ENCODE data around the gene TMEM101. TPM values are rescaled to one million over a fixed set of nuclear protein-coding genes. Genes with fewer than 3 reads are reported as not detected.
"Not testable (repeated sequence)": the region's sequence is repeated elsewhere in the genome, so short reads cannot be mapped to it uniquely, and the experiment has no call there.

TMEM101 gene
- total RNA-seq, 2 experiments from 2014 or later: 8.8 to 9.7 TPM

GRCh38 chr17:44049294-44050060, 34.7 kb upstream of the TMEM101 start:
- DNase-seq (no peak), ATAC-seq (ENCODE audit: poor library complexity) (no peak)
- H3K27ac Mint-ChIP-seq: no peak overlapping the region
- peaks cover 62% of the 10 kb centered on the region for H3K36me3 Mint-ChIP-seq (ENCODE audit: low read depth)
- no peaks in the 10 kb centered on the region for H3K27me3 Mint-ChIP-seq
- no peaks in the 10 kb centered on the region for H3K27me3 ChIP-seq (ENCODE audit: control insufficient read depth in 1 of 2, insufficient read depth in 2 of 2, low read length in 2 of 2)
- peaks cover 73% of the 10 kb centered on the region for H3K36me3 ChIP-seq (ENCODE audit: insufficient read depth, low read length)
- no peak overlapping the region for H3K27ac ChIP-seq (ENCODE audit: low read depth in 1 of 2, low read length in 2 of 2)
- ChIA-PET CTCF (no interaction called here), POLR2A (no interaction called here)
- H3K4me1 Mint-ChIP-seq (ENCODE audit: low read depth): peaks cover 10% of the 10 kb centered on the region
- no peaks in the 10 kb centered on the region for H3K9me3 ChIP-seq (ENCODE audit: control insufficient read depth in 1 of 2, insufficient read depth in 1 of 2, low read length in 2 of 2)
- H3K4me3 Mint-ChIP-seq: no peak overlapping the region
- TF ChIP-seq CTCF (IDR thresholded peaks at IDR 0.05): no peak
- H3K9me3 Mint-ChIP-seq: no peaks in the 10 kb centered on the region
- no peak overlapping the region for H3K4me3 ChIP-seq (ENCODE audit: low read length)
- intact Hi-C loops (cut with DNase I, micrococcal nuclease): loop anchor here in 1 of 2 experiments (10.0 kb wide), 1 partner anchor 135 kb away; no protein-coding TSS in a partner anchor
- H3K4me1 ChIP-seq (ENCODE audit: insufficient read depth, low read length): peaks cover 2% of the 10 kb centered on the region

GRCh38 chr17:44046893-44047292, 32.1 kb upstream of the TMEM101 start:
- intact Hi-C loops (cut with DNase I, micrococcal nuclease): loop anchor here in 1 of 2 experiments (10.0 kb wide), 1 partner anchor 132 kb away; no protein-coding TSS in a partner anchor
- H3K9me3 Mint-ChIP-seq; H3K27ac ChIP-seq (ENCODE audit: low read depth in 1 of 2, low read length in 2 of 2); H3K4me3 ChIP-seq (ENCODE audit: low read length); H3K4me1 ChIP-seq (ENCODE audit: insufficient read depth, low read length); H3K4me3 Mint-ChIP-seq; ATAC-seq (ENCODE audit: poor library complexity); POLR2A ChIA-PET; H3K27me3 ChIP-seq (ENCODE audit: control insufficient read depth in 1 of 2, insufficient read depth in 2 of 2, low read length in 2 of 2); H3K4me1 Mint-ChIP-seq (ENCODE audit: low read depth); H3K27ac Mint-ChIP-seq; H3K9me3 ChIP-seq (ENCODE audit: control insufficient read depth in 1 of 2, insufficient read depth in 1 of 2, low read length in 2 of 2); H3K27me3 Mint-ChIP-seq; CTCF ChIA-PET; DNase-seq: not testable (repeated sequence)
- peaks cover 51% of the 10 kb centered on the region for H3K36me3 ChIP-seq (ENCODE audit: insufficient read depth, low read length)
- peaks cover 44% of the 10 kb centered on the region for H3K36me3 Mint-ChIP-seq (ENCODE audit: low read depth)

- ChIA-PET POLR2A (no interaction called here), CTCF (no interaction called here)
- intact Hi-C loops (cut with DNase I, micrococcal nuclease): loop anchor here in 1 of 2 experiments (10.0 kb wide), 1 partner anchor 131 kb away; no protein-coding TSS in a partner anchor
- ATAC-seq (ENCODE audit: poor library complexity): no peak
- H3K27me3 ChIP-seq (ENCODE audit: control insufficient read depth in 1 of 2, insufficient read depth in 2 of 2, low read length in 2 of 2): no peaks in the 10 kb centered on the region
- DNase-seq: no peak
- peaks cover 8% of the 10 kb centered on the region for H3K4me1 ChIP-seq (ENCODE audit: insufficient read depth, low read length)
- peaks cover 37% of the 10 kb centered on the region for H3K36me3 ChIP-seq (ENCODE audit: insufficient read depth, low read length)
- Mint-ChIP-seq H3K27ac (no peak overlapping the region), H3K9me3 (no peaks in the 10 kb centered on the region), H3K27me3 (no peaks in the 10 kb centered on the region), H3K36me3 (ENCODE audit: low read depth) (peaks cover 42% of the 10 kb centered on the region), H3K4me3 (no peak overlapping the region), H3K4me1 (ENCODE audit: low read depth) (peaks cover 13% of the 10 kb centered on the region)
- TF ChIP-seq CTCF (IDR thresholded peaks at IDR 0.05): no peak
- H3K9me3 ChIP-seq (ENCODE audit: control insufficient read depth in 1 of 2, insufficient read depth in 1 of 2, low read length in 2 of 2): no peaks in the 10 kb centered on the region
- no peak overlapping the region for H3K27ac ChIP-seq (ENCODE audit: low read depth in 1 of 2, low read length in 2 of 2)
- H3K4me3 ChIP-seq (ENCODE audit: low read length): no peak overlapping the region
Observed at GRCh38 chr17:44045486-44045885, 30.7 kb upstream of the TMEM101 start.

Measured in CD4-positive, alpha-beta T cell (primary cell).